ENCODE measurements around the gene ZNF185. TPM values are rescaled to one million over a fixed set of nuclear protein-coding genes. Genes with fewer than 3 reads are reported as not detected.

ZNF185 gene
- total and polyA plus RNA-seq, 9 of the 15 experiments (the other 6 are each of a cell fraction or from before 2014, with no cell fraction given), result 0.08 to 1.1 (median 0.22) TPM

DNA sequence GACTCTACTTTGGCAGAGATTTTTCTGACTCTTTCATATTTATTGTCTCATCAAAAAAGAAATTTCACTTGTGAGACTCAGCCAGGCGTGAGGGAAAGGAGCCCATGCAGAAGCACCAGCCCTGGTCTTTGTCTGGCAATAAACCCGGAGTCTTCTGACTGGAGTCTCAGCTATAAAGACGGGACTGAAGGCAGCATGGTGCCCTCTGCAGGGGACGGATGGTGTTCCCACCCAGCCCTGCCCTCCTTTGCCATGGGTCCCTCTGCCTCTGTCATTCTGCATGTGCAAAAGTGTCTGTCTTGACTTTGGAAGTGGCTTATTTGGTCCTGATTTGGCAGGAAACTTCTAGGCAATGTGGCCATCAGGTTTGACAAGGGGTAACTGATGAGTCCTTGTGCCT lies 14.2 kb downstream of the ZNF185 start:
- Histone ChIP-seq H3K4me2 (ENCODE audit: insufficient read depth, low read length) (no peak overlapping the region), H3K4me3 (no peak overlapping the region), H4K20me1 (replicated peaks; ENCODE audit: control insufficient read depth, insufficient read depth, low read length) (no peaks in the 10 kb centered on the region; the same call in 1 of the 2 replicates), H3K9ac (ENCODE audit: insufficient read depth in 1 of 2, low read depth in 2 of 2, low read length in 2 of 2) (no peak overlapping the region), H3K36me3 (ENCODE audit: control insufficient read depth, insufficient read depth, low read length) (no peaks in the 10 kb centered on the region), H3K27me3 (ENCODE audit: control insufficient read depth in 2 of 2, insufficient read depth in 2 of 2, low read length in 2 of 2) (peaks cover 6 to 38% of the 10 kb centered on the region in 2 experiments; a peak in 3 of 5 replicates), H3K9me1 (ENCODE audit: control insufficient read depth, insufficient read depth, low read length) (no peaks in the 10 kb centered on the region), H3K9me3 (replicated peaks; ENCODE audit: control insufficient read depth, insufficient read depth, low read depth, low read length) (no peaks in the 10 kb centered on the region), H2AFZ (ENCODE audit: low read depth, low read length) (no peak overlapping the region), H3K79me2 (ENCODE audit: control insufficient read depth, insufficient read depth, low read length) (no peaks in the 10 kb centered on the region), H3K27ac (ENCODE audit: extremely low read depth, low read depth, low read length) (no peak overlapping the region), H3K4me1 (replicated peaks in 1 of 2; ENCODE audit: control insufficient read depth in 2 of 2, insufficient read depth in 2 of 2, low read length in 2 of 2) (peaks cover 0 to 7% of the 10 kb centered on the region in 2 experiments; a peak in 2 of 5 replicates)
- no TSS peak for BruUV-seq (replicated peaks)
- intact Hi-C loops (cut with micrococcal nuclease) (loop anchor here (10.0 kb wide), 3 partner anchors 77 to 1167 kb away; partner anchors contain the start of genes CETN2 and NSDHL), in situ Hi-C loops (cut with MboI) (no loop called here)
- DNase-seq (ENCODE audit: extremely low read depth in 1 of 4, low spot score in 3 of 4) (peak; percentile 29 to 51 (median 39)), ATAC-seq (peak; percentile 57; the same call in 2 of the 3 replicates), FAIRE-seq (peak; percentile 40)
- ChIA-PET CTCF (ENCODE audit: low intra/inter-chr PET ratio) (no interaction called here), POLR2A (no interaction called here)
- WGBS (ENCODE audit: insufficient coverage, low coverage, missing lambda C conversion rate), result 0% methylated on average over 4 of the region's 4 CpGs
- TF ChIP-seq, protein P1, sequence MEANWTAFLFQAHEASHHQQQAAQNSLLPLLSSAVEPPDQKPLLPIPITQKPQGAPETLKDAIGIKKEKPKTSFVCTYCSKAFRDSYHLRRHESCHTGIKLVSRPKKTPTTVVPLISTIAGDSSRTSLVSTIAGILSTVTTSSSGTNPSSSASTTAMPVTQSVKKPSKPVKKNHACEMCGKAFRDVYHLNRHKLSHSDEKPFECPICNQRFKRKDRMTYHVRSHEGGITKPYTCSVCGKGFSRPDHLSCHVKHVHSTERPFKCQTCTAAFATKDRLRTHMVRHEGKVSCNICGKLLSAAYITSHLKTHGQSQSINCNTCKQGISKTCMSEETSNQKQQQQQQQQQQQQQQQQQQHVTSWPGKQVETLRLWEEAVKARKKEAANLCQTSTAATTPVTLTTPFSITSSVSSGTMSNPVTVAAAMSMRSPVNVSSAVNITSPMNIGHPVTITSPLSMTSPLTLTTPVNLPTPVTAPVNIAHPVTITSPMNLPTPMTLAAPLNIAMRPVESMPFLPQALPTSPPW (CRISPR knock-in tag; IDR thresholded peaks at IDR 0.05), result no peak
- TF ChIP-seq, protein P2, sequence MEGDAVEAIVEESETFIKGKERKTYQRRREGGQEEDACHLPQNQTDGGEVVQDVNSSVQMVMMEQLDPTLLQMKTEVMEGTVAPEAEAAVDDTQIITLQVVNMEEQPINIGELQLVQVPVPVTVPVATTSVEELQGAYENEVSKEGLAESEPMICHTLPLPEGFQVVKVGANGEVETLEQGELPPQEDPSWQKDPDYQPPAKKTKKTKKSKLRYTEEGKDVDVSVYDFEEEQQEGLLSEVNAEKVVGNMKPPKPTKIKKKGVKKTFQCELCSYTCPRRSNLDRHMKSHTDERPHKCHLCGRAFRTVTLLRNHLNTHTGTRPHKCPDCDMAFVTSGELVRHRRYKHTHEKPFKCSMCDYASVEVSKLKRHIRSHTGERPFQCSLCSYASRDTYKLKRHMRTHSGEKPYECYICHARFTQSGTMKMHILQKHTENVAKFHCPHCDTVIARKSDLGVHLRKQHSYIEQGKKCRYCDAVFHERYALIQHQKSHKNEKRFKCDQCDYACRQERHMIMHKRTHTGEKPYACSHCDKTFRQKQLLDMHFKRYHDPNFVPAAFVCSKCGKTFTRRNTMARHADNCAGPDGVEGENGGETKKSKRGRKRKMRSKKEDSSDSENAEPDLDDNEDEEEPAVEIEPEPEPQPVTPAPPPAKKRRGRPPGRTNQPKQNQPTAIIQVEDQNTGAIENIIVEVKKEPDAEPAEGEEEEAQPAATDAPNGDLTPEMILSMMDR (IDR thresholded peaks at IDR 0.05 in 2 of 3, conservative IDR thresholded peaks at IDR 0.05 in 1 of 3; ENCODE audit: insufficient read depth in 2 of 3, low read depth in 1 of 3, low read length in 3 of 3), result peak; percentile 46 to 53 (median 47)
- TF ChIP-seq RAD21 (CRISPR knock-in tag; conservative IDR thresholded peaks at IDR 0.05 in 1 of 2, IDR thresholded peaks at IDR 0.05 in 1 of 2) (peak in 1 of 2 experiments; percentile 39; a peak in 2 of 4 replicates), ZFX (CRISPR knock-in tag; IDR thresholded peaks at IDR 0.05) (no peak)
- TF ChIP-seq, protein P3, sequence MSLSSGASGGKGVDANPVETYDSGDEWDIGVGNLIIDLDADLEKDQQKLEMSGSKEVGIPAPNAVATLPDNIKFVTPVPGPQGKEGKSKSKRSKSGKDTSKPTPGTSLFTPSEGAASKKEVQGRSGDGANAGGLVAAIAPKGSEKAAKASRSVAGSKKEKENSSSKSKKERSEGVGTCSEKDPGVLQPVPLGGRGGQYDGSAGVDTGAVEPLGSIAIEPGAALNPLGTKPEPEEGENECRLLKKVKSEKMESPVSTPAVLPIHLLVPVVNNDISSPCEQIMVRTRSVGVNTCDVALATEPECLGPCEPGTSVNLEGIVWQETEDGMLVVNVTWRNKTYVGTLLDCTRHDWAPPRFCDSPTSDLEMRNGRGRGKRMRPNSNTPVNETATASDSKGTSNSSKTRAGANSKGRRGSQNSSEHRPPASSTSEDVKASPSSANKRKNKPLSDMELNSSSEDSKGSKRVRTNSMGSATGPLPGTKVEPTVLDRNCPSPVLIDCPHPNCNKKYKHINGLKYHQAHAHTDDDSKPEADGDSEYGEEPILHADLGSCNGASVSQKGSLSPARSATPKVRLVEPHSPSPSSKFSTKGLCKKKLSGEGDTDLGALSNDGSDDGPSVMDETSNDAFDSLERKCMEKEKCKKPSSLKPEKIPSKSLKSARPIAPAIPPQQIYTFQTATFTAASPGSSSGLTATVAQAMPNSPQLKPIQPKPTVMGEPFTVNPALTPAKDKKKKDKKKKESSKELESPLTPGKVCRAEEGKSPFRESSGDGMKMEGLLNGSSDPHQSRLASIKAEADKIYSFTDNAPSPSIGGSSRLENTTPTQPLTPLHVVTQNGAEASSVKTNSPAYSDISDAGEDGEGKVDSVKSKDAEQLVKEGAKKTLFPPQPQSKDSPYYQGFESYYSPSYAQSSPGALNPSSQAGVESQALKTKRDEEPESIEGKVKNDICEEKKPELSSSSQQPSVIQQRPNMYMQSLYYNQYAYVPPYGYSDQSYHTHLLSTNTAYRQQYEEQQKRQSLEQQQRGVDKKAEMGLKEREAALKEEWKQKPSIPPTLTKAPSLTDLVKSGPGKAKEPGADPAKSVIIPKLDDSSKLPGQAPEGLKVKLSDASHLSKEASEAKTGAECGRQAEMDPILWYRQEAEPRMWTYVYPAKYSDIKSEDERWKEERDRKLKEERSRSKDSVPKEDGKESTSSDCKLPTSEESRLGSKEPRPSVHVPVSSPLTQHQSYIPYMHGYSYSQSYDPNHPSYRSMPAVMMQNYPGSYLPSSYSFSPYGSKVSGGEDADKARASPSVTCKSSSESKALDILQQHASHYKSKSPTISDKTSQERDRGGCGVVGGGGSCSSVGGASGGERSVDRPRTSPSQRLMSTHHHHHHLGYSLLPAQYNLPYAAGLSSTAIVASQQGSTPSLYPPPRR (CRISPR knock-in tag; IDR thresholded peaks at IDR 0.05; ENCODE audit: borderline replicate concordance), result no peak
- TF ChIP-seq, protein P4, sequence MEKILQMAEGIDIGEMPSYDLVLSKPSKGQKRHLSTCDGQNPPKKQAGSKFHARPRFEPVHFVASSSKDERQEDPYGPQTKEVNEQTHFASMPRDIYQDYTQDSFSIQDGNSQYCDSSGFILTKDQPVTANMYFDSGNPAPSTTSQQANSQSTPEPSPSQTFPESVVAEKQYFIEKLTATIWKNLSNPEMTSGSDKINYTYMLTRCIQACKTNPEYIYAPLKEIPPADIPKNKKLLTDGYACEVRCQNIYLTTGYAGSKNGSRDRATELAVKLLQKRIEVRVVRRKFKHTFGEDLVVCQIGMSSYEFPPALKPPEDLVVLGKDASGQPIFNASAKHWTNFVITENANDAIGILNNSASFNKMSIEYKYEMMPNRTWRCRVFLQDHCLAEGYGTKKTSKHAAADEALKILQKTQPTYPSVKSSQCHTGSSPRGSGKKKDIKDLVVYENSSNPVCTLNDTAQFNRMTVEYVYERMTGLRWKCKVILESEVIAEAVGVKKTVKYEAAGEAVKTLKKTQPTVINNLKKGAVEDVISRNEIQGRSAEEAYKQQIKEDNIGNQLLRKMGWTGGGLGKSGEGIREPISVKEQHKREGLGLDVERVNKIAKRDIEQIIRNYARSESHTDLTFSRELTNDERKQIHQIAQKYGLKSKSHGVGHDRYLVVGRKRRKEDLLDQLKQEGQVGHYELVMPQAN (IDR thresholded peaks at IDR 0.05; ENCODE audit: borderline replicate concordance), result no peak
- TF ChIP-seq, protein P5, sequence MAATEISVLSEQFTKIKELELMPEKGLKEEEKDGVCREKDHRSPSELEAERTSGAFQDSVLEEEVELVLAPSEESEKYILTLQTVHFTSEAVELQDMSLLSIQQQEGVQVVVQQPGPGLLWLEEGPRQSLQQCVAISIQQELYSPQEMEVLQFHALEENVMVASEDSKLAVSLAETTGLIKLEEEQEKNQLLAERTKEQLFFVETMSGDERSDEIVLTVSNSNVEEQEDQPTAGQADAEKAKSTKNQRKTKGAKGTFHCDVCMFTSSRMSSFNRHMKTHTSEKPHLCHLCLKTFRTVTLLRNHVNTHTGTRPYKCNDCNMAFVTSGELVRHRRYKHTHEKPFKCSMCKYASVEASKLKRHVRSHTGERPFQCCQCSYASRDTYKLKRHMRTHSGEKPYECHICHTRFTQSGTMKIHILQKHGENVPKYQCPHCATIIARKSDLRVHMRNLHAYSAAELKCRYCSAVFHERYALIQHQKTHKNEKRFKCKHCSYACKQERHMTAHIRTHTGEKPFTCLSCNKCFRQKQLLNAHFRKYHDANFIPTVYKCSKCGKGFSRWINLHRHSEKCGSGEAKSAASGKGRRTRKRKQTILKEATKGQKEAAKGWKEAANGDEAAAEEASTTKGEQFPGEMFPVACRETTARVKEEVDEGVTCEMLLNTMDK (IDR thresholded peaks at IDR 0.05; ENCODE audit: borderline replicate concordance, insufficient read depth, low read depth, low read length, poor library complexity, severe bottlenecking), result peak; percentile 51
